Neuronal stem cell (in vitro differentiated cells): ENCODE measurements around the gene DGKB.

Experiments used
- DNase-seq: peaks from one replicate; pipeline ENCODE4 v3.0.0-alpha.2; 2013; ENCODE audit warnings: low spot score
- H2AFZ ChIP-seq: one replicate; pipeline ENCODE4 v1.6.1; 2013; ENCODE audit warnings: mild to moderate bottlenecking, low read length, inconsistent platforms
- H2AK5ac ChIP-seq: 2 replicates; pipeline ENCODE4 v1.6.1; 2013; ENCODE audit warnings: low read depth, mild to moderate bottlenecking, inconsistent platforms, low read length, moderate library complexity, mixed read lengths
- H2BK120ac ChIP-seq: 2 replicates; pipeline ENCODE4 v1.6.1; 2013; ENCODE audit warnings: low read depth, mild to moderate bottlenecking, inconsistent platforms, low read length, moderate library complexity, mixed read lengths
- H2BK12ac ChIP-seq: one replicate; pipeline ENCODE4 v1.6.1; 2013; ENCODE audit warnings: low read length, inconsistent platforms
- H2BK15ac ChIP-seq: 2 replicates; pipeline ENCODE4 v1.6.1; 2013; ENCODE audit warnings: mild to moderate bottlenecking, low read length, inconsistent platforms, mixed read lengths
- H2BK5ac ChIP-seq: one replicate; pipeline ENCODE4 v1.6.1; 2013; ENCODE audit warnings: inconsistent platforms, mild to moderate bottlenecking, low read length, moderate library complexity
- H3K14ac ChIP-seq: one replicate; pipeline ENCODE4 v1.6.1; 2013; ENCODE audit warnings: low read length, inconsistent platforms
- H3K18ac ChIP-seq: 2 replicates; pipeline ENCODE4 v1.6.1; 2013; ENCODE audit warnings: low read length, inconsistent platforms
- H3K23ac ChIP-seq: 2 replicates; pipeline ENCODE4 v1.6.1; 2013; ENCODE audit warnings: low read depth, mild to moderate bottlenecking, mixed read lengths, low read length, inconsistent platforms; ENCODE audit not compliant: poor library complexity
- H3K27ac ChIP-seq: replicated peaks from 3 replicates; pipeline ENCODE4 v1.5.1; 2013; ENCODE audit warnings: low read length, inconsistent platforms
- H3K27me3 ChIP-seq, 3 experiments: 2 replicates each; pipeline ENCODE4 v1.6.1; 2013; ENCODE audit warnings: low read length in 3 of 3, mild to moderate bottlenecking in 2 of 3, inconsistent platforms in 1 of 3, low read depth in 1 of 3, mixed read lengths in 1 of 3, moderate library complexity in 1 of 3; ENCODE audit not compliant: control insufficient read depth in 3 of 3, insufficient read depth in 3 of 3
- H3K36me3 ChIP-seq, 2 donors: replicated peaks in 1 of 2; 2 replicates each; pipeline ENCODE4 v1.6.1; 2013; ENCODE audit warnings: low read length in 2 of 2; ENCODE audit not compliant: control insufficient read depth in 2 of 2, insufficient read depth in 2 of 2
- H3K4ac ChIP-seq: 2 replicates; pipeline ENCODE4 v1.6.1; 2013; ENCODE audit warnings: inconsistent platforms, mild to moderate bottlenecking, low read length, moderate library complexity
- H3K4me1 ChIP-seq, 2 donors: 1 replicate in 1 of 2; 2 replicates in 1 of 2; pipeline ENCODE4 v1.6.1; 2013; ENCODE audit warnings: low read length in 2 of 2, low read depth in 1 of 2; ENCODE audit not compliant: control insufficient read depth in 2 of 2, insufficient read depth in 1 of 2
- H3K4me2 ChIP-seq: one replicate; pipeline ENCODE4 v1.6.1; 2013; ENCODE audit warnings: mild to moderate bottlenecking, low read length, inconsistent platforms; ENCODE audit not compliant: insufficient read depth, poor library complexity, severe bottlenecking
- H3K4me3 ChIP-seq, 2 donors: 2 replicates each; pipeline ENCODE4 v1.5.1; 2013; ENCODE audit warnings: low read length in 2 of 2, mild to moderate bottlenecking in 2 of 2, inconsistent platforms in 1 of 2, moderate library complexity in 1 of 2
- H3K79me1 ChIP-seq: one replicate; pipeline ENCODE4 v1.6.1; 2013; ENCODE audit warnings: low read depth, mild to moderate bottlenecking, inconsistent platforms, low read length, moderate library complexity
- H3K9ac ChIP-seq: one replicate; pipeline ENCODE4 v1.6.1; 2013; ENCODE audit warnings: mild to moderate bottlenecking, low read depth, low read length, inconsistent platforms; ENCODE audit not compliant: poor library complexity
- H3K9me3 ChIP-seq, 2 donors: replicated peaks in 1 of 2; 2 replicates each; pipeline versions ENCODE3 to v1.6.1; 2013; ENCODE audit warnings: low read length in 2 of 2, mild to moderate bottlenecking in 2 of 2, inconsistent platforms in 1 of 2, low read depth in 1 of 2, mixed read lengths in 1 of 2, moderate library complexity in 1 of 2; ENCODE audit not compliant: control insufficient read depth in 2 of 2, insufficient read depth in 1 of 2
- H4K8ac ChIP-seq: one replicate; pipeline ENCODE4 v1.6.1; 2013; ENCODE audit warnings: low read depth, mild to moderate bottlenecking, inconsistent platforms, low read length, moderate library complexity
- H4K91ac ChIP-seq: one replicate; pipeline ENCODE4 v1.6.1; 2013; ENCODE audit warnings: low read length, low read depth, mild to moderate bottlenecking, inconsistent platforms; ENCODE audit not compliant: poor library complexity
- WGBS, 2 donors: extraction: QIAGEN DNeasy Blood & Tissue Kit; methylation state at CpG; one replicate each; pipeline ENCODE4 v1.1.7; 2013; ENCODE audit warnings: missing lambda C conversion rate in 2 of 2, mixed read lengths in 1 of 2; ENCODE audit not compliant: insufficient read length in 2 of 2, insufficient replicate concordance in 1 of 2; ENCODE audit errors: extremely low coverage in 2 of 2; 5-methylcytosine and 5-hydroxymethylcytosine counted together

DGKB gene

GRCh38 chr7:14828053-14828452 lies 74.5 kb downstream of the DGKB start:
- H2BK5ac ChIP-seq, result no peak overlapping the region
- H2BK120ac ChIP-seq, result no peak overlapping the region
- no peak overlapping the region for H2AFZ ChIP-seq
- H3K27me3 ChIP-seq, result no peaks in the 10 kb centered on the region
- no peaks in the 10 kb centered on the region for H3K4me1 ChIP-seq
- no peak overlapping the region for H3K4me2 ChIP-seq
- no peak overlapping the region for H4K8ac ChIP-seq
- no peak overlapping the region for H3K23ac ChIP-seq
- H2BK15ac ChIP-seq, result no peak overlapping the region
- H3K9ac ChIP-seq, result no peak overlapping the region
- H3K79me1 ChIP-seq, result no peaks in the 10 kb centered on the region
- WGBS, 2 donors, result no CpG with 5 or more reads among the region's 2 CpGs
- no peak overlapping the region for H3K14ac ChIP-seq
- no peak overlapping the region for H2BK12ac ChIP-seq
- H3K36me3 ChIP-seq, result no peaks in the 10 kb centered on the region
- H3K9me3 ChIP-seq, result no peaks in the 10 kb centered on the region
- H4K91ac ChIP-seq, result no peak overlapping the region
- DNase-seq, result no peak
- H3K4me3 ChIP-seq, result no peak overlapping the region
- no peak overlapping the region for H3K4ac ChIP-seq
- no peak overlapping the region for H3K27ac ChIP-seq
- H2AK5ac ChIP-seq, result no peak overlapping the region
- no peak overlapping the region for H3K18ac ChIP-seq

DNA sequence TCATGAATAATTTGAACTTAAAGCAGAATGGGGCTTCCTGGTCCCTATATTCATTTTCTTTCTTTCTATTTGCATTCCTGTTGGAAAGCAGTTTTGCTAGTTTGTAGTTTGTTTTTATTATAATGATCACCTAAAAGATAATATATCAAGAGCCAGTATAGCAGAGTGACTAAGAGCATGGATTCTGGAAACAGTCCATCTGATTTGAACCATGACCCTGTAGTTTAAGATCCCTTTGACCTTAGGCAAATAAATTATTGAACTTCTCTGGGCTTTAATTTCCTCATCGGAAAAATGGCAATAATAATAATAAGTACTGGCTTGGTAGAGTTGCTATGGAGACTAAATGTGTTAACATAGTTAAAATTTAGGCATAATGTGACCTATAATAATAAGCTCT lies 76.1 kb downstream of the DGKB start:
- no peak for DNase-seq
- H3K9me3 ChIP-seq, result no peaks in the 10 kb centered on the region
- H3K9ac ChIP-seq, result no peak overlapping the region
- H3K23ac ChIP-seq, result no peak overlapping the region
- no peak overlapping the region for H3K4me2 ChIP-seq
- no peak overlapping the region for H3K14ac ChIP-seq
- H3K27me3 ChIP-seq, result no peaks in the 10 kb centered on the region
- no peak overlapping the region for H3K4me3 ChIP-seq
- H3K18ac ChIP-seq, result no peak overlapping the region
- H4K8ac ChIP-seq, result no peak overlapping the region
- no peak overlapping the region for H3K4ac ChIP-seq
- no peaks in the 10 kb centered on the region for H3K36me3 ChIP-seq
- H2AK5ac ChIP-seq, result no peak overlapping the region
- no CpG with 5 or more reads among the region's 1 CpG for WGBS, 2 donors
- H4K91ac ChIP-seq, result no peak overlapping the region
- H2BK12ac ChIP-seq, result no peak overlapping the region
- H2BK15ac ChIP-seq, result no peak overlapping the region
- H2AFZ ChIP-seq, result no peak overlapping the region
- no peaks in the 10 kb centered on the region for H3K79me1 ChIP-seq
- H3K4me1 ChIP-seq, result no peaks in the 10 kb centered on the region
- H3K27ac ChIP-seq, result no peak overlapping the region
- H2BK5ac ChIP-seq, result no peak overlapping the region
- H2BK120ac ChIP-seq, result no peak overlapping the region

DNA sequence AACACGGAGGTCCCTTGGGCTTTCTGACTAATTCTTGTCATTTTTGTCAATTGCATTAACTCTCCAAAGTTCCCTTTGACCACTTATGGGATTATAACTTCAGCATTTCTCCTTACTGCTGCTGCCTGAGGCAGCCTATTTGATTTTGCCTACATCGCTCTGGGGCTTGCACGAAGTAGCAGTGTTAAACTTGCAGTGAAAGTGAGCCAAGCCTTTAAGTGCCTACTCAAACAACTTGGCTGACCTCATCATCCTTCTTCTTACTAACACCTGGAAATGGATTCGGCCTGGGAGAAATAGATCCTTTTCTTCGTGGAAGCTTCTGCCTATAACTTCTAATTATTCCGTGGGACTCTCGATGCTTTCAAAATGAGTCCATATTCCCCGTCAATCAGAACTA lies 76.6 kb downstream of the DGKB start:
- H2BK120ac ChIP-seq, result no peak overlapping the region
- H3K27me3 ChIP-seq, result no peaks in the 10 kb centered on the region
- no peak overlapping the region for H3K27ac ChIP-seq
- no peak overlapping the region for H4K8ac ChIP-seq
- H3K36me3 ChIP-seq, result no peaks in the 10 kb centered on the region
- no peaks in the 10 kb centered on the region for H3K4me1 ChIP-seq
- no CpG with 5 or more reads among the region's 8 CpGs for WGBS, 2 donors
- H2BK5ac ChIP-seq, result no peak overlapping the region
- no peak overlapping the region for H2BK12ac ChIP-seq
- no peak overlapping the region for H3K18ac ChIP-seq
- H3K9ac ChIP-seq, result no peak overlapping the region
- no peak overlapping the region for H2BK15ac ChIP-seq
- H3K23ac ChIP-seq, result no peak overlapping the region
- no peak overlapping the region for H3K4ac ChIP-seq
- no peak overlapping the region for H3K14ac ChIP-seq
- H3K4me3 ChIP-seq, result no peak overlapping the region
- DNase-seq, result no peak
- no peak overlapping the region for H2AFZ ChIP-seq
- no peak overlapping the region for H2AK5ac ChIP-seq
- no peak overlapping the region for H4K91ac ChIP-seq
- no peaks in the 10 kb centered on the region for H3K9me3 ChIP-seq
- no peak overlapping the region for H3K4me2 ChIP-seq
- no peaks in the 10 kb centered on the region for H3K79me1 ChIP-seq

DNA sequence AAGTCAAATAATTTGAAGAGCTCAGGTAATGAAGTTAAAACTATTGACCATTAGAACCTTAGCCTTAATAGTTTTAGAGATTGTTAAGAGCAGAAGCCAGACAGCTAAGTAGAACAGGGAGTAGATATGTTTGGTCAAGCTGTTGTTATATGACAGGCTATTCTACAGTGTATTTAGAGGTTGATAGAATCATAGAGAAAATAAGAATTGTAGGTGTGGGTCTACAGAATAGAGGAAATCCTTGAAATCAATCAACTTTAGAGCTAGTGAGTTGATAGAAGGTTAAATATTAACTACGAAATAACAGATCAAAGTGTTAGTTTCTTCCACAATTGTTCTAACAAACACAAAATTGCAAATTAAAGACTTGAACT lies 80.1 kb downstream of the DGKB start:
- Histone ChIP-seq H3K9me3 (no peaks in the 10 kb centered on the region), H3K4ac (no peak overlapping the region), H2AFZ (no peak overlapping the region), H3K23ac (no peak overlapping the region), H3K4me2 (no peak overlapping the region), H3K27me3 (no peaks in the 10 kb centered on the region), H3K9ac (no peak overlapping the region), H2BK5ac (no peak overlapping the region), H4K8ac (no peak overlapping the region), H3K79me1 (no peaks in the 10 kb centered on the region), H2BK12ac (no peak overlapping the region), H3K36me3 (no peaks in the 10 kb centered on the region), H3K4me1 (no peaks in the 10 kb centered on the region), H3K14ac (no peak overlapping the region), H3K18ac (no peak overlapping the region), H2BK120ac (no peak overlapping the region), H3K4me3 (no peak overlapping the region), H4K91ac (no peak overlapping the region), H2BK15ac (no peak overlapping the region), H2AK5ac (no peak overlapping the region), H3K27ac (no peak overlapping the region)
- WGBS, 2 donors, result no CpG with 5 or more reads among the region's 1 CpG
- DNase-seq, result no peak
